Measurements from ENCODE around the gene WNT16.

DNA sequence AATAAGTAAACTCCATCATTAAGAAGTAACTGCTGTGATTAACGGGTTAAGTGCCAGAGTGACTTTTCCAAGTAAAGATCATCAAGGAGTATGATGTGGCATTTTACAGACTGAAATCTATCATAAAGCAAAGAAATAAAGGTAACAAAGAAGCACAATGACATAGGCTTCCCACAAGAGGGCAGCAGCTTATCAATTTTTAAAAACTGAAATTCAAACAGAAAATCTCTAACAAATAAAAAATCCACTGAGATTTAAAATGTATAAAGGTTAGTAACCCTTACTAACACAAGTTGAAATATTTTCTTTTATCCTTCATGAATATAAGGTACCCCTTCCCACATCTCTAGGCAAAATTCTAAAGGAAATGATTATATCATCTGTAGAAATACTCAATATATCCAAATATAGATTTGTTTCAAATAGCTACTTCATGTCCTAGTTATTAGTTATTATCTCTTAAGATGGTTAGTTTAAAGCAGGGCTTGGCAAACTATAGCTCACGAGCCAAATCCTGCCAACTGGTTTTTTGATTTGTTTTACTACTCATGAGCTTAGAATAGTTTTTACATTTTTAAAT, 38.1 kb downstream of the WNT16 start:
- TF ChIP-seq, protein P1, sequence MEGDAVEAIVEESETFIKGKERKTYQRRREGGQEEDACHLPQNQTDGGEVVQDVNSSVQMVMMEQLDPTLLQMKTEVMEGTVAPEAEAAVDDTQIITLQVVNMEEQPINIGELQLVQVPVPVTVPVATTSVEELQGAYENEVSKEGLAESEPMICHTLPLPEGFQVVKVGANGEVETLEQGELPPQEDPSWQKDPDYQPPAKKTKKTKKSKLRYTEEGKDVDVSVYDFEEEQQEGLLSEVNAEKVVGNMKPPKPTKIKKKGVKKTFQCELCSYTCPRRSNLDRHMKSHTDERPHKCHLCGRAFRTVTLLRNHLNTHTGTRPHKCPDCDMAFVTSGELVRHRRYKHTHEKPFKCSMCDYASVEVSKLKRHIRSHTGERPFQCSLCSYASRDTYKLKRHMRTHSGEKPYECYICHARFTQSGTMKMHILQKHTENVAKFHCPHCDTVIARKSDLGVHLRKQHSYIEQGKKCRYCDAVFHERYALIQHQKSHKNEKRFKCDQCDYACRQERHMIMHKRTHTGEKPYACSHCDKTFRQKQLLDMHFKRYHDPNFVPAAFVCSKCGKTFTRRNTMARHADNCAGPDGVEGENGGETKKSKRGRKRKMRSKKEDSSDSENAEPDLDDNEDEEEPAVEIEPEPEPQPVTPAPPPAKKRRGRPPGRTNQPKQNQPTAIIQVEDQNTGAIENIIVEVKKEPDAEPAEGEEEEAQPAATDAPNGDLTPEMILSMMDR (IDR thresholded peaks at IDR 0.05), result peak; percentile 53 to 86 (median 77)
- TF ChIP-seq POLR2A (IDR thresholded peaks at IDR 0.05), result no peak
